K562 (cell line): ENCODE measurements around the gene EYA2. TPM values are rescaled to one million over a fixed set of nuclear protein-coding genes. Genes with fewer than 3 reads are reported as not detected.

Source experiments
- ATAC-seq: fragments of 200-7000 bp; cut with Tn5 transposase; 3 replicates; pipeline ENCODE4 v1.9.1; 2020; ENCODE audit warnings: moderate library complexity
- BruUV-seq: library from RNA; stranded (reverse); fragments of 400-500 nt; replicated peaks from 2 replicates; lab custom pipeline; 2021; lab: Mats Ljungman, UMichigan
- CTCF ChIA-PET: fragments of 300-600 bp; formaldehyde crosslinking; extraction: SDS; loops from one replicate; lab custom pipeline; 2021; ENCODE audit warnings: low intra/inter-chr PET ratio; lab: Yijun Ruan, JAX
- POLR2A ChIA-PET: fragments of 300-600, 350-650 bp; sonication (Branson Sonifier 250); formaldehyde crosslinking; extraction: SDS; loops from one replicate; lab custom pipeline; 2021; ENCODE audit warnings: antibody characterized with exemption, inconsistent platforms; lab: Yijun Ruan, JAX
- DNase-seq, 4 experiments: peaks; one replicate each; pipeline versions ENCODE4 v3.0.0 to v3.0.0-alpha.2; 2011 to 2018; ENCODE audit warnings: low spot score in 3 of 4, mixed read lengths in 3 of 4; ENCODE audit errors: extremely low read depth in 1 of 4
- FAIRE-seq: peaks from 2 replicates; lab custom pipeline; 2011; peaks lifted over from hg19 to GRCh38; lab: Jason Lieb, UNC
- H2AFZ ChIP-seq: 2 replicates; pipeline ENCODE4 v1.6.0; 2011; ENCODE audit warnings: low read depth, low read length, control low read depth, inconsistent platforms
- H3K27ac ChIP-seq: fragments of 200-600 bp; 3 replicates; pipeline ENCODE4 v1.8.0; 2011; ENCODE audit warnings: low read depth, mild to moderate bottlenecking, control low read depth, inconsistent platforms, low read length, moderate library complexity, mixed read lengths; ENCODE audit errors: extremely low read depth
- H3K27me3 ChIP-seq, 2 experiments: fragments of 300-600 bp in 1 of 2; 2 replicates in 1 of 2; 3 replicates in 1 of 2; pipeline versions ENCODE4 v1.6.0 to v1.8.0; 2011; ENCODE audit warnings: inconsistent platforms in 2 of 2, low read length in 2 of 2, mild to moderate bottlenecking in 1 of 2, mixed read lengths in 1 of 2, moderate library complexity in 1 of 2; ENCODE audit not compliant: control insufficient read depth in 2 of 2, insufficient read depth in 2 of 2
- H3K36me3 ChIP-seq: fragments of 300-600 bp; 3 replicates; pipeline ENCODE4 v1.8.0; 2011; ENCODE audit warnings: mild to moderate bottlenecking, low read length, inconsistent platforms; ENCODE audit not compliant: control insufficient read depth, insufficient read depth
- H3K4me1 ChIP-seq, 2 experiments: fragments of 200-600 bp in 1 of 2; replicated peaks in 1 of 2; 2 replicates in 1 of 2; 3 replicates in 1 of 2; pipeline versions ENCODE4 v1.5.1 to v1.8.0; 2011; ENCODE audit warnings: inconsistent platforms in 2 of 2, low read length in 2 of 2, mild to moderate bottlenecking in 1 of 2, mixed read lengths in 1 of 2, moderate library complexity in 1 of 2; ENCODE audit not compliant: control insufficient read depth in 2 of 2, insufficient read depth in 2 of 2
- H3K4me2 ChIP-seq: 2 replicates; pipeline ENCODE4 v1.6.1; 2011; ENCODE audit warnings: low read length, control low read depth, inconsistent platforms, mixed read lengths; ENCODE audit not compliant: insufficient read depth
- H3K4me3 ChIP-seq: fragments of 200-600 bp; sonication (generic), shearing (Covaris generic); 2 replicates; pipeline ENCODE4 v1.5.1; 2016; ENCODE audit warnings: control low read depth, inconsistent platforms
- H3K79me2 ChIP-seq: fragments of 200-600 bp; 3 replicates; pipeline ENCODE4 v1.8.0; 2011; ENCODE audit warnings: low read length, inconsistent platforms; ENCODE audit not compliant: control insufficient read depth, insufficient read depth
- H3K9ac ChIP-seq, 2 experiments: 2 replicates each; pipeline versions ENCODE4 v1.6.0 to v1.6.1; 2011; ENCODE audit warnings: low read depth in 2 of 2, low read length in 2 of 2, control low read depth in 1 of 2, inconsistent platforms in 1 of 2, mild to moderate bottlenecking in 1 of 2, mixed read lengths in 1 of 2; ENCODE audit not compliant: insufficient read depth in 1 of 2
- H3K9me1 ChIP-seq: one replicate; pipeline ENCODE4 v1.6.0; 2011; ENCODE audit warnings: inconsistent platforms, mild to moderate bottlenecking, low read length, moderate library complexity; ENCODE audit not compliant: control insufficient read depth, insufficient read depth
- H3K9me3 ChIP-seq: replicated peaks from 2 replicates; pipeline ENCODE4 v1.5.1; 2011; ENCODE audit warnings: low read depth, low read length, inconsistent platforms; ENCODE audit not compliant: control insufficient read depth, insufficient read depth
- H4K20me1 ChIP-seq: replicated peaks from 2 replicates; pipeline ENCODE4 v1.6.1; 2011; ENCODE audit warnings: low read length, inconsistent platforms, mixed read lengths; ENCODE audit not compliant: control insufficient read depth, insufficient read depth
- ESRRB ChIP-seq: fragments of 250-450 bp; sonication (Bioruptor Pico); IDR thresholded peaks from 2 replicates; pipeline ENCODE4 v1.5.0; 2020; ENCODE audit warnings: mild to moderate bottlenecking, moderate library complexity, borderline replicate concordance
- LEF1 ChIP-seq: fragments of 450-650 bp; IDR thresholded peaks from 2 replicates; pipeline ENCODE4 v1.6.1; 2016; ENCODE audit warnings: mild to moderate bottlenecking
- NFE2 ChIP-seq: IDR thresholded peaks from 2 replicates; pipeline ENCODE4 v1.6.1; 2014; ENCODE audit warnings: antibody characterized with exemption, low read depth
- NR2F6 ChIP-seq: fragments of 450-650 bp; formaldehyde crosslinking; IDR thresholded peaks from 2 replicates; pipeline ENCODE4 v1.4.0; 2020; ENCODE audit warnings: mild to moderate bottlenecking
- ZBTB1 ChIP-seq: sonication (generic); formaldehyde crosslinking; IDR thresholded peaks from 2 replicates; pipeline ENCODE4 v1.8.1; 2023; ENCODE audit warnings: missing genetic modification reagents, low read depth, mild to moderate bottlenecking, borderline replicate concordance
- ZNF717 ChIP-seq: fragments of 250-450 bp; sonication (Bioruptor Pico); IDR thresholded peaks from 2 replicates; pipeline ENCODE4 v1.5.0; 2021
- WGBS: fragments of 100-300 bp; shearing (Covaris generic); methylation state at CpG from one replicate; pipeline ENCODE4 v1.1.6; 2016; ENCODE audit warnings: low coverage, mixed read lengths; ENCODE audit not compliant: insufficient coverage; ENCODE audit errors: missing lambda C conversion rate; 5-methylcytosine and 5-hydroxymethylcytosine counted together
- in situ Hi-C: fragments of 300-500 bp; cut with MboI; formaldehyde crosslinking; loops from 4 replicates; pipeline ENCODE4 v1.15.0; 2018; ENCODE audit warnings: inconsistent platforms, mixed read lengths
- intact Hi-C: fragments of 100-400 bp; cut with micrococcal nuclease; formaldehyde crosslinking; loops from 2 replicates; pipeline ENCODE4 v1.14.2; 2022
- polyA plus RNA-seq, 8 experiments: library from polyadenylated mRNA; depleted of rRNA in 4 of 8; stranded (reverse) in 5 of 8; unstranded in 3 of 8; fragments of >200 nt; fragmentation: Nextera tagmentation in 2 of 8; fragmentation: Illumina TruSeq in 1 of 8; extraction: Ambion mirVana in 2 of 8; extraction: Trizol in 1 of 8; gene quantifications; 2 replicates each; pipeline versions ENCODE4 v1.2.1 to v1.2.3, GENCODE V29; 2011 to 2014; ENCODE audit warnings: inconsistent platforms in 1 of 8, missing spikeins in 1 of 8
- total RNA-seq, 7 experiments: library from RNA; depleted of rRNA in 6 of 7; stranded (reverse); fragments of >200 nt in 6 of 7; fragmentation: Illumina TruSeq in 2 of 7; extraction: Trizol in 2 of 7; gene quantifications; 2 replicates each; pipeline versions ENCODE4 v1.2.1 to v1.2.3, GENCODE V29; 2011 to 2021; ENCODE audit warnings: low replicate concordance in 1 of 7

The EYA2 gene
- total and polyA plus RNA-seq, 9 of the 15 experiments (the other 6 are each of a cell fraction or from before 2014, with no cell fraction given), result 0.03 TPM; not detected in 8

DNA sequence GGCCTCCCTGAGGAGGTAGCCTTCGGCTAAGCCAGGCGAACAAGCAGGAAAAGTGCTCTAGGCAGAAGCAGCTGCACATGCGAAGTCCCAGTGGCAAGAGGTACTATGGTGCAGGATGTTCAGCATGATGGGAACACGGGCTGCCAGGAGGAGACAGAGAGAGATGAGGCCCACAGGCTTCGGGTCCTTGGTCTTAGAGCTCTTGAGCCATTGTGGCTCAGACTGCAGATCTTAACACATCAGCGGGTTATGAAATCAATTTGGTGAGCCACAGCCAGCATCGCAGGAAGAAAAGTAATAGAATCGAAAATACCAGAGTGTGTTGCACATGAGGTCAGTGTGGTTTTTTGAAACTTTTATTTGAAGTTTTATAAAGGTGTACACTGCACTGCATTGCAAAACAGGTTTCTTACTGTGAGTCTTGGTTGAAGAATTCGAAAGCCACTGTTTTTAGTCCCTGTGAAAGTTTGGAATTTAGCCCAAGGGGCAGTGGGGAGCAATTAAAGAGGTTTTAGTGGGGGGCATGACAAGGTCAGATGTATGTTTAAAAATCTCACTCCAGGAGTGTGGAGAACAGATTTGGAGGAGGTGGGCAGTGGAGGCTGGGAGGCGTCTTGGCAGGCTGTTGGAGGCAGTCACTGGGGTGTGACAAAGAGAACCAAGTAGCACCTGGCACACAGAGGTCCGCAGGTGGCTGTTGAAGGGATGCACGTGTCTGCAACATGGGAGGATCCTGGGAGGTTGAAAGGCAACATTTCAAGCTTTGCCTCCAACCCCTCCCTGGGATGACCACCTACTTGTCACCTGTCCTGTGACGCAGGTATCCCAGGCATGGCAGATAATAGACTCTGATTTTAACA lies 69.3 kb downstream of the EYA2 start:
- Histone ChIP-seq H4K20me1 (no peaks in the 10 kb centered on the region), H3K79me2 (no peaks in the 10 kb centered on the region), H3K9ac (no peak overlapping the region), H3K9me1 (no peaks in the 10 kb centered on the region), H2AFZ (no peak overlapping the region), H3K27ac (no peak overlapping the region), H3K36me3 (no peaks in the 10 kb centered on the region), H3K4me3 (no peak overlapping the region), H3K9me3 (no peaks in the 10 kb centered on the region; the same call in 1 of the 2 replicates), H3K4me2 (no peak overlapping the region), H3K27me3 (peaks cover 24 to 70% of the 10 kb centered on the region in 2 experiments), H3K4me1 (no peaks in the 10 kb centered on the region)
- TF ChIP-seq LEF1 (no peak), NFE2 (no peak), ZNF717 (CRISPR knock-in tag) (no peak), NR2F6 (CRISPR knock-in tag) (no peak), ZBTB1 (CRISPR knock-in tag) (no peak), ESRRB (CRISPR knock-in tag) (no peak)
- no TSS peak for BruUV-seq
- DNase-seq (no peak), ATAC-seq (no peak), FAIRE-seq (no peak)
- 1% methylated on average over 13 of the region's 13 CpGs for WGBS
- POLR2A ChIA-PET, result interaction anchor here (0.6 to 1.1 kb wide), 3 partner anchors 15 to 1808 kb away, joined by 3 read pairs; no protein-coding TSS in a partner anchor
- in situ Hi-C loops, result no loop called here
- CTCF ChIA-PET, result no interaction called here
- intact Hi-C loops, result no loop called here
